Muscle layer of colon (tissue), 2 donors: ENCODE measurements around the gene UXT.

Experiments used
- H3K27ac ChIP-seq: one replicate; pipeline ENCODE4 v1.7.0; 2013; ENCODE audit warnings: low read depth, mild to moderate bottlenecking, low read length, moderate library complexity
- H3K27me3 ChIP-seq, 2 donors: one replicate each; pipeline ENCODE4 v1.7.0; 2013; ENCODE audit warnings: low read length in 2 of 2, mild to moderate bottlenecking in 2 of 2; ENCODE audit not compliant: insufficient read depth in 2 of 2, control insufficient read depth in 1 of 2
- H3K36me3 ChIP-seq: one replicate; pipeline ENCODE4 v1.7.0; 2013; ENCODE audit warnings: mild to moderate bottlenecking, low read length; ENCODE audit not compliant: insufficient read depth
- H3K4me1 ChIP-seq: one replicate; pipeline ENCODE4 v1.7.0; 2013; ENCODE audit warnings: mild to moderate bottlenecking, low read length; ENCODE audit not compliant: insufficient read depth
- H3K4me3 ChIP-seq, 2 donors: one replicate each; pipeline ENCODE4 v1.7.0; 2013; ENCODE audit warnings: low read length in 2 of 2, low read depth in 1 of 2, mild to moderate bottlenecking in 1 of 2, moderate library complexity in 1 of 2
- H3K9ac ChIP-seq: one replicate; pipeline ENCODE4 v1.7.0; 2013; ENCODE audit warnings: low read length
- H3K9me3 ChIP-seq: one replicate; pipeline ENCODE4 v1.7.0; 2013; ENCODE audit warnings: mild to moderate bottlenecking, low read length
- donor health status: abdominal sarcoma.
- donor health status: Adenocarcinoma of cecum.

UXT gene

GRCh38 chrX:47646636-47647035 is 12.3 kb downstream of the UXT start:
- no peak overlapping the region for H3K27ac ChIP-seq
- no peaks in the 10 kb centered on the region for H3K36me3 ChIP-seq
- peaks cover 0 to 15% of the 10 kb centered on the region in 2 donors for H3K27me3 ChIP-seq
- no peak overlapping the region for H3K4me3 ChIP-seq
- H3K9ac ChIP-seq: no peak overlapping the region
- H3K4me1 ChIP-seq: peaks cover 6% of the 10 kb centered on the region
- no peaks in the 10 kb centered on the region for H3K9me3 ChIP-seq

DNA sequence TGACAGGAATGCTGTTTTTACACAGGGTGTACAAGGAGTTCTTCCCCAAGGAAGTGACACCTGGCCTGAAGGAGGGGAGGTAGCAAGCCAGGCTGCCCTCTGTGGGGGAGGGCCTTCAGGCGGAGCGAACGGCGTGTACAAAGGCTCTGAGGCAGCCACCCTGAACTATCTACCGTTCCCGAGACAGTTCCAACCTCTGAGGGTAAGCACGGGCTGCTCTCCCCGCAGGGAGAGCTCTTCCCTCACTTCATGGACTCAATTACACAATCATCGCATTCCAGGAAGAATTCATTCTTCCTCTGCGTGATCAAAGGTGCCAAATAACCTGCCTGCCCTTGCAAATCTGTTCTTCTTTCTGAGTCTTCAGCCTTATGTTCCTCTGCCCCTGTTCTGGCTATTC is 13.4 kb downstream of the UXT start:
- no peak overlapping the region for H3K4me3 ChIP-seq
- no peaks in the 10 kb centered on the region for H3K9me3 ChIP-seq
- H3K27ac ChIP-seq: no peak overlapping the region
- no peak overlapping the region for H3K9ac ChIP-seq
- peaks cover 4% of the 10 kb centered on the region for H3K36me3 ChIP-seq
- peaks cover 0 to 15% of the 10 kb centered on the region in 2 donors for H3K27me3 ChIP-seq
- H3K4me1 ChIP-seq: no peaks in the 10 kb centered on the region

GRCh38 chrX:47644557-47645091 is 14.4 kb downstream of the UXT start:
- no peak overlapping the region for H3K4me3 ChIP-seq
- H3K9me3 ChIP-seq: no peaks in the 10 kb centered on the region
- peaks cover 12% of the 10 kb centered on the region for H3K36me3 ChIP-seq
- H3K27me3 ChIP-seq: peaks cover 0 to 15% of the 10 kb centered on the region in 2 donors
- H3K27ac ChIP-seq: no peak overlapping the region
- H3K9ac ChIP-seq: no peak overlapping the region
- H3K4me1 ChIP-seq: no peaks in the 10 kb centered on the region

DNA sequence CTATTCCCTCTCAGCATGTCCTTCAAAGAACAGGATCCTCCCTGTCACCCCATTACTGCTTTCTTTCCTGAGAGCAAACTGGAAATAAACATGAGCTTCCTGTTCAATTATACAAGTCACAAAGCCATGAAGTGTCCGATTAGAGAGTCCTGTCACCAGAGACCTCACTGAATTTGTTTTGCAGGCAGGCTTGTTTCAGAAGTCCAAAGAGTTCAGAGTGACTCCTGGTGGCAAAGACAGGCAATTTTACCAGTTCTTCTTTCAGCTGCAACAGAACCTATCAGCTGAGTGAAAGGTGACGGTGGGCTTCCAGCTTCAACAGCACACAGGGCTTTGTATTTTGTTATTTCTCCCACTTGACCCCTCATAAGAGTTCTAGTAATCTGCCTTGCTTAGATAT is 15.1 kb downstream of the UXT start:
- Histone ChIP-seq H3K9ac (no peak overlapping the region), H3K4me3 (no peak overlapping the region), H3K9me3 (no peaks in the 10 kb centered on the region), H3K36me3 (peaks cover 17% of the 10 kb centered on the region), H3K27me3 (peaks cover 0 to 12% of the 10 kb centered on the region in 2 donors), H3K4me1 (no peaks in the 10 kb centered on the region), H3K27ac (no peak overlapping the region)

- Histone ChIP-seq H3K27me3 (no peaks in the 10 kb centered on the region), H3K36me3 (peaks cover 24% of the 10 kb centered on the region), H3K9me3 (no peaks in the 10 kb centered on the region), H3K4me3 (no peak overlapping the region), H3K4me1 (no peaks in the 10 kb centered on the region), H3K27ac (no peak overlapping the region), H3K9ac (no peak overlapping the region)
These were observed 20.2 kb downstream of the UXT start for GRCh38 chrX:47638816-47639215.

- Histone ChIP-seq H3K4me1 (no peaks in the 10 kb centered on the region), H3K9me3 (no peaks in the 10 kb centered on the region), H3K4me3 (no peak overlapping the region), H3K9ac (no peak overlapping the region), H3K27me3 (no peaks in the 10 kb centered on the region), H3K27ac (no peak overlapping the region), H3K36me3 (peaks cover 24% of the 10 kb centered on the region)
These were observed 21.3 kb downstream of the UXT start for GRCh38 chrX:47637546-47638195.

GRCh38 chrX:47634871-47635575 is 24.0 kb downstream of the UXT start:
- H3K27me3 ChIP-seq: no peaks in the 10 kb centered on the region
- no peak overlapping the region for H3K4me3 ChIP-seq
- no peaks in the 10 kb centered on the region for H3K4me1 ChIP-seq
- H3K36me3 ChIP-seq: peaks cover 16% of the 10 kb centered on the region
- no peaks in the 10 kb centered on the region for H3K9me3 ChIP-seq
- no peak overlapping the region for H3K9ac ChIP-seq
- H3K27ac ChIP-seq: no peak overlapping the region

DNA sequence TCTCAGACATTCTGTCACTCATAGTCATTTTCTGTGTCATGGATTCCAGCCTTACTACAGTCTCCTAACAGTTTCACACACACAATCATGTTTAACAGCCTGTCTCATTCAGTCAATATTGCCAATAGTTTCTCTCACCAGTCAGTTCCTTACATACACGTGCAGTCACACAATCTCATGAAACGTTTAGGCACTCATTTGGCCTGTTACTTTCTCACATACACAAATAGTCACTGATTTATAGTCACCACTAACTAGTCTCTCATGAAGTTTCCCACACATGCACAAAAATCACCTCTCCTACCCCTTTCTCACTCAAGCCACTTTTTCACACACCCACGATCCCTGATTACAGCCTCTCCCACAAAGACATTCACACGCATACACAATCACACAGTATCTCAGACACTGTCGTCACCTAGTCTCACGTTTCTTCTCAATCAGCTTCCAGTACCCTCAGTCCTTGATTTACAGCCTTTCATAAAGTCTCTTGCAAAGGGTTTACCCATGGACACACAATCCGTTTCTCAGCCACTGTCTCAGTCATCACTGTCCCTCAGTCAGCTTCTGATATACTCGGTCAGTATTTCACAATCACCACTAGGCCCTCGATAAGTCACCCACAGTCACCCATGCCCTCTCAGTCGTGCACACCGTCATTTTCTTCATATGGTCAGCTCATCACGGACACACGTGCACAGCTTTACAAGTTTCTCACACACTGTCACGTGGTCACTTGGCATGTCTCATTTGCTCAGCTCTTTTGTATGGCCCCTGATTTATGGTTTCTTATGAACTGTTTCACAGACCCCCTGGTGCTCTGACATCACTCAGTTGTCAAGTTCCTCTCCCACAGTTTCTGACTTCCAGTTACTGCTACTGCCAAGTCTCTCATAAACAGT is 25.0 kb downstream of the UXT start:
- Histone ChIP-seq H3K4me1 (no peaks in the 10 kb centered on the region), H3K27ac (no peak overlapping the region)

DNA sequence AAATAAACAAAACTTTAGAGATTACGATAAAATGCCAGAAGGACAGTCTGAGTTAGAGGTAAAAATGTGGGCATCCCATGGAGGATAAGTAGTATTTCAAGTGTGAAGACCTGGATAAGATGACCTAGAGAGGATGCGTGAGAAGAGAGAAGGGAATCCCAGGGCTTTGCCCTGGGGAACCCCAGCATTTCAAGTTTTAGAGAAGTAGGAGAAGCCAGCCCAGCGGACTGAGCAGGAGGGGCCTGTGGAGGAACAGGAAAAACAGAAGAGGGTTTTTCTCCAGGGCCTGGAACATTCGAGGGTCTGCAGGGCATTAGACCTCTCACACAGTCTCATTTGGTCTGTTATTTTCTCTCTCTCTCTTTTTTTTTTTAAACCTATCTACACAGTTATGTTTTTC is 26.3 kb downstream of the UXT start:
- peaks cover 7% of the 10 kb centered on the region for H3K36me3 ChIP-seq
- no peak overlapping the region for H3K4me3 ChIP-seq
- H3K27me3 ChIP-seq: no peaks in the 10 kb centered on the region
- no peaks in the 10 kb centered on the region for H3K4me1 ChIP-seq
- no peak overlapping the region for H3K9ac ChIP-seq
- no peak overlapping the region for H3K27ac ChIP-seq
- H3K9me3 ChIP-seq: no peaks in the 10 kb centered on the region

More for the DNA sequence above, 25.0 kb downstream of the UXT start:
- no peak overlapping the region for H3K9ac ChIP-seq
- H3K4me3 ChIP-seq: no peak overlapping the region
- no peaks in the 10 kb centered on the region for H3K27me3 ChIP-seq
- no peaks in the 10 kb centered on the region for H3K9me3 ChIP-seq
- peaks cover 7% of the 10 kb centered on the region for H3K36me3 ChIP-seq

- peaks cover 7% of the 10 kb centered on the region for H3K36me3 ChIP-seq
- peaks cover 0 to 5% of the 10 kb centered on the region in 2 donors for H3K27me3 ChIP-seq
- H3K27ac ChIP-seq: no peak overlapping the region
- no peak overlapping the region for H3K9ac ChIP-seq
- H3K4me3 ChIP-seq: no peak overlapping the region
- no peaks in the 10 kb centered on the region for H3K4me1 ChIP-seq
- H3K9me3 ChIP-seq: no peaks in the 10 kb centered on the region
These were observed 27.3 kb downstream of the UXT start for GRCh38 chrX:47631676-47632075.
